ENCODE results near the gene MKLN1. TPM values are rescaled to one million over a fixed set of nuclear protein-coding genes. Genes with fewer than 3 reads are reported as not detected.

MKLN1 gene
- polyA plus RNA-seq, 1 of the 3 experiments (the other 2 are of a cell fraction), result 11.0 TPM

GRCh38 chr7:131543298-131543697, 215.6 kb downstream of the MKLN1 start (continued):
- TF ChIP-seq FOSL2 (IDR thresholded peaks at IDR 0.05; ENCODE audit: borderline replicate concordance, low read depth), result no peak
- TF ChIP-seq USF1 (IDR thresholded peaks at IDR 0.05; ENCODE audit: borderline replicate concordance, low read depth), result no peak
- no peak for TF ChIP-seq PBX3 (IDR thresholded peaks at IDR 0.05)

GRCh38 chr7:131544021-131544420, 216.3 kb downstream of the MKLN1 start:
- Histone ChIP-seq H3K9ac (no peak overlapping the region), H3K4me1 (ENCODE audit: control insufficient read depth in 1 of 2, insufficient read depth in 2 of 2, low read depth in 1 of 2, low read length in 1 of 2) (peaks cover 28% of the 10 kb centered on the region in 2 experiments), H3K4me3 (ENCODE audit: low read depth in 2 of 2, low read length in 1 of 2) (no peak overlapping the region), H4K20me1 (ENCODE audit: insufficient read depth) (peaks cover 99% of the 10 kb centered on the region), H3K9me3 (no peaks in the 10 kb centered on the region), H3K36me3 (replicated peaks in 1 of 2; ENCODE audit: control insufficient read depth in 1 of 2, insufficient read depth in 2 of 2, low read length in 1 of 2) (peaks cover 0 to 7% of the 10 kb centered on the region in 2 experiments), H3K4me2 (peak overlapping the region; percentile 1; the same call in 1 of the 2 replicates), H3K27me3 (ENCODE audit: insufficient read depth) (no peaks in the 10 kb centered on the region), H3K27ac (ENCODE audit: low read depth in 2 of 2, low read length in 1 of 2) (peak overlapping the region in 1 of 2 experiments; percentile 3; a peak in 2 of 4 replicates), H3K9me2 (no peaks in the 10 kb centered on the region), H3K79me2 (ENCODE audit: insufficient read depth) (peaks cover 100% of the 10 kb centered on the region), H3F3A (replicated peaks; ENCODE audit: insufficient read depth) (peaks cover 44% of the 10 kb centered on the region), H2AFZ (ENCODE audit: low read depth) (no peak overlapping the region)
- DNase-seq, result no peak
- WGBS (ENCODE audit: low lambda C conversion rate), result 96% methylated on average over 3 of the region's 3 CpGs
- TF ChIP-seq SIN3A (IDR thresholded peaks at IDR 0.05; ENCODE audit: borderline replicate concordance, low read depth, low read length) (no peak), CHD2 (IDR thresholded peaks at IDR 0.05; ENCODE audit: low read length, partially characterized antibody) (no peak), POLR2AphosphoS5 (IDR thresholded peaks at IDR 0.05; ENCODE audit: low read depth, low read length) (no peak), FOXJ3 (CRISPR knock-in tag; IDR thresholded peaks at IDR 0.05) (no peak), RFX5 (IDR thresholded peaks at IDR 0.05; ENCODE audit: low read length) (no peak), NRF1 (IDR thresholded peaks at IDR 0.05; ENCODE audit: low read depth, low read length) (no peak), GABPA (IDR thresholded peaks at IDR 0.05; ENCODE audit: low read depth) (no peak), TCF12 (IDR thresholded peaks at IDR 0.05) (no peak), USF2 (IDR thresholded peaks at IDR 0.05; ENCODE audit: borderline replicate concordance, low read depth, low read length) (no peak), MXI1 (IDR thresholded peaks at IDR 0.05; ENCODE audit: low read depth, low read length) (no peak), EP300 (IDR thresholded peaks at IDR 0.05; ENCODE audit: borderline replicate concordance in 1 of 2, low read depth in 1 of 2, low read length in 1 of 2) (no peak), USF1 (IDR thresholded peaks at IDR 0.05; ENCODE audit: borderline replicate concordance, low read depth) (no peak), REST (IDR thresholded peaks at IDR 0.05; ENCODE audit: low read depth, low read length) (no peak), MAX (IDR thresholded peaks at IDR 0.05; ENCODE audit: low read depth) (no peak), RCOR1 (IDR thresholded peaks at IDR 0.05; ENCODE audit: low read length) (no peak)
- POLR2A ChIA-PET, result no interaction called here
- CTCF ChIA-PET, result interaction anchor here (0.7 to 15.1 kb wide), 19 partner anchors 10 to 647 kb away, joined by 3 to 160 read pairs (median 13); partner anchors contain the start of gene PODXL

Measured in SK-N-SH (cell line).